ENCODE data around the gene MAP3K21.

DNA sequence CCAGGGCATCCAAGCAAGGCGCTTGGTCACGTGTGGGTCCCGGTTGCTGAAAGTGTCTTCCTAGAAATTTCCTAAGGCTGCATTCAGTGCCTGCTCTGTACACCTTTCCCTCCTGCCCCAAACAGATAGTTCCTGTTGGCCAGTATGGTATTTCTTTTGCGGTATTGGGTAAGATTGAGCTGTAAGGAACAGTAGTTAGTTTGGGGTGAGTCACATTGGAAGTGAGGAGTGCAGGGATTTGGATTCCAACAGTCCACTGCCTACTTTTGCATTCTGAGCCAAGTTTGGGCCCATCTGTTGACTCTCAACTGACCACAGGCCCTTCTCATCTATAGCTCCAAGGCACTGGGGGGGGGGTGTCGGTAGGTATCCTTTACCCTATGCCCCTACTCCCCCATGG is 83.4 kb downstream of the MAP3K21 start:
- TF ChIP-seq TAF1 (IDR thresholded peaks at IDR 0.05; ENCODE audit: borderline replicate concordance, low read depth, low read length) (no peak), CTCF (IDR thresholded peaks at IDR 0.05) (no peak), FOXM1 (IDR thresholded peaks at IDR 0.05; ENCODE audit: low read depth) (no peak), EZH2phosphoT487 (IDR thresholded peaks at IDR 0.05; ENCODE audit: borderline replicate concordance, low read depth) (no peak), YY1 (IDR thresholded peaks at IDR 0.05; ENCODE audit: low read depth) (no peak), SMC3 (IDR thresholded peaks at IDR 0.05; ENCODE audit: low read depth, low read length) (no peak), JUND (IDR thresholded peaks at IDR 0.05) (no peak), EP300 (IDR thresholded peaks at IDR 0.05; ENCODE audit: borderline replicate concordance in 1 of 2, low read depth in 1 of 2, low read length in 1 of 2) (no peak)
- TF ChIP-seq, protein P1, sequence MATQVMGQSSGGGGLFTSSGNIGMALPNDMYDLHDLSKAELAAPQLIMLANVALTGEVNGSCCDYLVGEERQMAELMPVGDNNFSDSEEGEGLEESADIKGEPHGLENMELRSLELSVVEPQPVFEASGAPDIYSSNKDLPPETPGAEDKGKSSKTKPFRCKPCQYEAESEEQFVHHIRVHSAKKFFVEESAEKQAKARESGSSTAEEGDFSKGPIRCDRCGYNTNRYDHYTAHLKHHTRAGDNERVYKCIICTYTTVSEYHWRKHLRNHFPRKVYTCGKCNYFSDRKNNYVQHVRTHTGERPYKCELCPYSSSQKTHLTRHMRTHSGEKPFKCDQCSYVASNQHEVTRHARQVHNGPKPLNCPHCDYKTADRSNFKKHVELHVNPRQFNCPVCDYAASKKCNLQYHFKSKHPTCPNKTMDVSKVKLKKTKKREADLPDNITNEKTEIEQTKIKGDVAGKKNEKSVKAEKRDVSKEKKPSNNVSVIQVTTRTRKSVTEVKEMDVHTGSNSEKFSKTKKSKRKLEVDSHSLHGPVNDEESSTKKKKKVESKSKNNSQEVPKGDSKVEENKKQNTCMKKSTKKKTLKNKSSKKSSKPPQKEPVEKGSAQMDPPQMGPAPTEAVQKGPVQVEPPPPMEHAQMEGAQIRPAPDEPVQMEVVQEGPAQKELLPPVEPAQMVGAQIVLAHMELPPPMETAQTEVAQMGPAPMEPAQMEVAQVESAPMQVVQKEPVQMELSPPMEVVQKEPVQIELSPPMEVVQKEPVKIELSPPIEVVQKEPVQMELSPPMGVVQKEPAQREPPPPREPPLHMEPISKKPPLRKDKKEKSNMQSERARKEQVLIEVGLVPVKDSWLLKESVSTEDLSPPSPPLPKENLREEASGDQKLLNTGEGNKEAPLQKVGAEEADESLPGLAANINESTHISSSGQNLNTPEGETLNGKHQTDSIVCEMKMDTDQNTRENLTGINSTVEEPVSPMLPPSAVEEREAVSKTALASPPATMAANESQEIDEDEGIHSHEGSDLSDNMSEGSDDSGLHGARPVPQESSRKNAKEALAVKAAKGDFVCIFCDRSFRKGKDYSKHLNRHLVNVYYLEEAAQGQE (IDR thresholded peaks at IDR 0.05; ENCODE audit: low read depth, low read length) = no peak

Measured in SK-N-SH (cell line).